B cell (primary cell): ENCODE results near the gene FAM227B. TPM values are rescaled to one million over a fixed set of nuclear protein-coding genes. Genes with fewer than 3 reads are reported as not detected.

Experiments used
- ATAC-seq: fragments of 200-7000 bp; cut with Tn5 transposase; one replicate; pipeline ENCODE4 v1.10.0; 2021; ENCODE audit warnings: low read depth, mild to moderate bottlenecking, moderate number of reproducible peaks, moderate library complexity
- CTCF ChIA-PET: fragments of 350-600 bp; sonication (Branson Sonifier 250); formaldehyde crosslinking; loops from one replicate; lab custom pipeline; 2021; ENCODE audit warnings: antibody characterized with exemption, inconsistent platforms; lab: Charles Lee
- POLR2A ChIA-PET: fragments of 350-600 bp; sonication (Branson Sonifier 250); formaldehyde crosslinking; loops from one replicate; lab custom pipeline; 2021; ENCODE audit warnings: antibody characterized with exemption; lab: Charles Lee
- DNase-seq: peaks from one replicate; pipeline ENCODE4 v3.0.0; 2013
- H2AFZ ChIP-seq: 2 replicates; pipeline ENCODE4 v1.6.1; 2012; ENCODE audit warnings: mild to moderate bottlenecking, low read depth, low read length; ENCODE audit not compliant: insufficient read depth, poor library complexity, severe bottlenecking
- H3K27ac ChIP-seq, 2 donors: 1 replicate in 1 of 2; 2 replicates in 1 of 2; pipeline ENCODE4 v1.5.1; 2012 to 2013; ENCODE audit warnings: low read length in 2 of 2, mild to moderate bottlenecking in 2 of 2, moderate library complexity in 1 of 2
- H3K27me3 ChIP-seq, 4 experiments: fragments of 200-600 bp in 1 of 4; sonication (generic) in 1 of 4; replicated peaks in 1 of 4; 1 replicate in 2 of 4; 2 replicates in 2 of 4; pipeline versions ENCODE4 v1.6.1 to v1.7.0; 2013 to 2016; ENCODE audit warnings: low read length in 3 of 4, mild to moderate bottlenecking in 2 of 4, mixed read lengths in 1 of 4, moderate library complexity in 1 of 4; ENCODE audit not compliant: insufficient read depth in 4 of 4, control insufficient read depth in 3 of 4; ENCODE audit errors: control extremely low read depth in 1 of 4
- H3K36me3 ChIP-seq, 2 experiments: replicated peaks in 1 of 2; 1 replicate in 1 of 2; 2 replicates in 1 of 2; pipeline versions ENCODE4 v1.6.1 to v1.7.1; 2013; ENCODE audit warnings: low read length in 1 of 2; ENCODE audit not compliant: insufficient read depth in 2 of 2, control insufficient read depth in 1 of 2; ENCODE audit errors: control extremely low read depth in 1 of 2, extremely low read depth in 1 of 2
- H3K4me1 ChIP-seq, 2 donors: fragments of 200-600 bp in 1 of 2; sonication (generic) in 1 of 2; 1 replicate in 1 of 2; 2 replicates in 1 of 2; pipeline versions ENCODE4 v1.5.1 to v1.6.1; 2013 to 2017; ENCODE audit warnings: low read length in 2 of 2; ENCODE audit not compliant: control insufficient read depth in 2 of 2, insufficient read depth in 2 of 2
- H3K4me2 ChIP-seq: replicated peaks from 2 replicates; pipeline ENCODE3; 2012; ENCODE audit warnings: mild to moderate bottlenecking, low read depth, low read length; ENCODE audit not compliant: poor library complexity, severe bottlenecking
- H3K4me3 ChIP-seq, 5 experiments: fragments of 200-600 bp in 1 of 5; sonication (generic) in 1 of 5; 1 replicate in 3 of 5; 2 replicates in 2 of 5; pipeline versions ENCODE4 v1.5.1 to v1.7.0; 2011 to 2016; ENCODE audit warnings: low read length in 4 of 5, mild to moderate bottlenecking in 4 of 5, low read depth in 2 of 5, control low read depth in 1 of 5, moderate library complexity in 1 of 5; ENCODE audit not compliant: insufficient read depth in 1 of 5; ENCODE audit errors: control extremely low read depth in 1 of 5, extremely low read depth in 1 of 5
- H3K79me2 ChIP-seq: fragments of 200-600 bp; sonication (generic); one replicate; pipeline ENCODE4 v1.6.0; 2016; ENCODE audit warnings: low read length; ENCODE audit not compliant: control insufficient read depth, insufficient read depth
- H3K9ac ChIP-seq: fragments of 200-600 bp; sonication (generic); 2 replicates; pipeline ENCODE4 v1.6.1; 2017; ENCODE audit warnings: mild to moderate bottlenecking, low read length, moderate library complexity
- H3K9me3 ChIP-seq, 3 donors: one replicate each; pipeline versions ENCODE4 v1.6.1 to v1.7.1; 2013; ENCODE audit warnings: low read length in 2 of 3; ENCODE audit not compliant: control insufficient read depth in 2 of 3, insufficient read depth in 1 of 3; ENCODE audit errors: control extremely low read depth in 1 of 3
- H4K20me1 ChIP-seq: 2 replicates; pipeline ENCODE4 v1.6.0; 2012; ENCODE audit warnings: mild to moderate bottlenecking, low read length; ENCODE audit not compliant: insufficient read depth, control insufficient read depth, poor library complexity, severe bottlenecking
- H3K27ac Mint-ChIP-seq: one replicate; pipeline ENCODE4 v1.8.0; 2021; ENCODE audit warnings: mixed read lengths
- H3K27me3 Mint-ChIP-seq: one replicate; pipeline ENCODE4 v1.8.0; 2021; ENCODE audit warnings: mixed read lengths
- H3K4me1 Mint-ChIP-seq: one replicate; pipeline ENCODE4 v1.8.0; 2021; ENCODE audit warnings: mixed read lengths
- H3K4me3 Mint-ChIP-seq: one replicate; pipeline ENCODE4 v1.8.0; 2021; ENCODE audit warnings: mixed read lengths
- H3K9me3 Mint-ChIP-seq: one replicate; pipeline ENCODE4 v1.8.0; 2022; ENCODE audit warnings: mixed read lengths; ENCODE audit not compliant: insufficient read depth
- CTCF ChIP-seq: fragments of 200-600 bp; IDR thresholded peaks from one replicate; pipeline ENCODE4 v1.8.0; 2022; ENCODE audit warnings: antibody characterized with exemption, mild to moderate bottlenecking
- EZH2 ChIP-seq: IDR thresholded peaks from 2 replicates; pipeline ENCODE4 v1.6.1; 2012; ENCODE audit warnings: borderline replicate concordance, low read depth, mild to moderate bottlenecking, moderate library complexity, low read length; ENCODE audit not compliant: insufficient read depth, poor library complexity, severe bottlenecking
- WGBS: methylation state at CpG from one replicate; pipeline ENCODE4 v1.1.5; 2013; ENCODE audit warnings: missing lambda C conversion rate; ENCODE audit not compliant: insufficient coverage; 5-methylcytosine and 5-hydroxymethylcytosine counted together
- intact Hi-C: fragments of 100-400 bp; cut with micrococcal nuclease; formaldehyde crosslinking; loops from one replicate; pipeline ENCODE4 v1.10.0; 2022
- polyA plus RNA-seq: library from polyadenylated mRNA; depleted of rRNA; stranded (reverse); fragments of >200 nt; gene quantifications from 2 replicates; pipeline ENCODE4 v1.2.3, GENCODE V29; 2012
- total RNA-seq, 2 donors: library from RNA; stranded (reverse); fragments of 120-200 nt in 1 of 2; gene quantifications; 1 replicate in 1 of 2; 2 replicates in 1 of 2; pipeline versions ENCODE4 v1.2.3 to v1.2.4, GENCODE V29; 2013 to 2022

Gene FAM227B
- total and polyA plus RNA-seq, 2 donors (not counting 1 experiment from before 2014, with no cell fraction given) = 5.6 to 8.9 TPM

- Histone ChIP-seq H3K36me3 (no peaks in the 10 kb centered on the region), H3K4me3 (no peak overlapping the region), H3K9me3 (peaks cover 0 to 22% (median 6%) of the 10 kb centered on the region in 3 donors), H3K79me2 (no peaks in the 10 kb centered on the region), H4K20me1 (no peaks in the 10 kb centered on the region), H3K4me2 (no peak overlapping the region), H3K4me1 (no peaks in the 10 kb centered on the region), H3K27me3 (no peaks in the 10 kb centered on the region), H3K9ac (no peak overlapping the region), H3K27ac (no peak overlapping the region), H2AFZ (no peak overlapping the region)
- no peak for ATAC-seq
- Mint-ChIP-seq H3K9me3 (peaks cover 5% of the 10 kb centered on the region), H3K27me3 (peaks cover 7% of the 10 kb centered on the region), H3K4me1 (no peaks in the 10 kb centered on the region), H3K27ac (no peak overlapping the region), H3K4me3 (no peak overlapping the region)
- ChIA-PET POLR2A (no interaction called here), CTCF (no interaction called here)
- TF ChIP-seq CTCF (no peak), EZH2 (no peak)
- DNase-seq = no peak
- intact Hi-C loops = no loop called here
- no CpG with 5 or more reads among the region's 2 CpGs for WGBS
These were observed 30.1 kb upstream of the FAM227B start for GRCh38 chr15:49650676-49651075.

- Histone ChIP-seq H3K9me3 (peaks cover 0 to 22% (median 6%) of the 10 kb centered on the region in 3 donors), H3K9ac (no peak overlapping the region), H3K27me3 (no peaks in the 10 kb centered on the region), H2AFZ (no peak overlapping the region), H3K4me1 (no peaks in the 10 kb centered on the region), H4K20me1 (no peaks in the 10 kb centered on the region), H3K4me2 (no peak overlapping the region), H3K4me3 (no peak overlapping the region), H3K36me3 (no peaks in the 10 kb centered on the region), H3K27ac (no peak overlapping the region), H3K79me2 (no peaks in the 10 kb centered on the region)
- Mint-ChIP-seq H3K27ac (no peak overlapping the region), H3K4me3 (no peak overlapping the region), H3K4me1 (no peaks in the 10 kb centered on the region), H3K9me3 (peaks cover 5% of the 10 kb centered on the region), H3K27me3 (peaks cover under 1% of the 10 kb centered on the region)
- CTCF ChIA-PET = no interaction called here
- intact Hi-C loops = no loop called here
- POLR2A ChIA-PET = no interaction called here
- TF ChIP-seq EZH2 (no peak), CTCF (no peak)
- ATAC-seq = no peak
- WGBS = no CpG with 5 or more reads among the region's 1 CpG
- DNase-seq = no peak
These were observed 29.4 kb upstream of the FAM227B start for GRCh38 chr15:49649987-49650386.
